Measurements from ENCODE around the gene TEAD3. TPM values are rescaled to one million over a fixed set of nuclear protein-coding genes. Genes with fewer than 3 reads are reported as not detected.

TEAD3 gene
- total and polyA plus RNA-seq, 4 donors, result 15.0 to 20.7 (median 18.5) TPM

DNA sequence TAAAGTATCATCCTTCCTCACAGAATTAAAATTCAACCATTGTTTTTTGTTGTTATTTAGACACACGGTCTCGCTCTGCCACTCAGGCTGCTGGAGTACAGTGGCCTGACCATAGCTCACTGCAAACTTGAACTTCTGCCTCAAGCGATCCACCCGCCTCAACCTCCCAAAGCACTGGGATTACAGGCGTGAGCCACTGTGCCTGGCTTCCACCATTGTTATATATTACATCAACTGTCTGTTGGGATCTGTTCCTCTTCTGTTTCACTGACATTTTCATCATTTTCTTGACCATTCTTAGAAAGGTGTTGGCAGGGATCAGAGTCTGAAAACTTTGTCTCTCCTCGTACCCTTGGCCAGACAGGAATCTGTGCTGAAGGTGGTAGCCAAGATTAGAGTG lies 37.1 kb upstream of the TEAD3 start:
- Histone ChIP-seq H3K9me3 (ENCODE audit: control insufficient read depth in 4 of 4, insufficient read depth in 3 of 4, low read length in 3 of 4) (no peaks in the 10 kb centered on the region), H3K27me3 (ENCODE audit: control insufficient read depth in 3 of 3, insufficient read depth in 3 of 3, low read length in 2 of 3) (no peaks in the 10 kb centered on the region), H3K36me3 (ENCODE audit: control insufficient read depth in 4 of 4, insufficient read depth in 4 of 4, low read length in 4 of 4) (no peaks in the 10 kb centered on the region), H3K27ac (ENCODE audit: low read depth in 1 of 2, low read length in 1 of 2) (no peak overlapping the region), H3K9ac (ENCODE audit: insufficient read depth in 1 of 2, low read length in 2 of 2) (no peak overlapping the region), H3K4me3 (no peak overlapping the region), H3K4me1 (ENCODE audit: control insufficient read depth in 5 of 5, insufficient read depth in 5 of 5, low read length in 5 of 5) (peaks cover 0 to 5% (median 0%) of the 10 kb centered on the region in 5 donors)
- TF ChIP-seq, protein P1, sequence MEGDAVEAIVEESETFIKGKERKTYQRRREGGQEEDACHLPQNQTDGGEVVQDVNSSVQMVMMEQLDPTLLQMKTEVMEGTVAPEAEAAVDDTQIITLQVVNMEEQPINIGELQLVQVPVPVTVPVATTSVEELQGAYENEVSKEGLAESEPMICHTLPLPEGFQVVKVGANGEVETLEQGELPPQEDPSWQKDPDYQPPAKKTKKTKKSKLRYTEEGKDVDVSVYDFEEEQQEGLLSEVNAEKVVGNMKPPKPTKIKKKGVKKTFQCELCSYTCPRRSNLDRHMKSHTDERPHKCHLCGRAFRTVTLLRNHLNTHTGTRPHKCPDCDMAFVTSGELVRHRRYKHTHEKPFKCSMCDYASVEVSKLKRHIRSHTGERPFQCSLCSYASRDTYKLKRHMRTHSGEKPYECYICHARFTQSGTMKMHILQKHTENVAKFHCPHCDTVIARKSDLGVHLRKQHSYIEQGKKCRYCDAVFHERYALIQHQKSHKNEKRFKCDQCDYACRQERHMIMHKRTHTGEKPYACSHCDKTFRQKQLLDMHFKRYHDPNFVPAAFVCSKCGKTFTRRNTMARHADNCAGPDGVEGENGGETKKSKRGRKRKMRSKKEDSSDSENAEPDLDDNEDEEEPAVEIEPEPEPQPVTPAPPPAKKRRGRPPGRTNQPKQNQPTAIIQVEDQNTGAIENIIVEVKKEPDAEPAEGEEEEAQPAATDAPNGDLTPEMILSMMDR (IDR thresholded peaks at IDR 0.05; ENCODE audit: control extremely low read depth, extremely low read depth), result no peak
- ATAC-seq (ENCODE audit: insufficient read depth, low FRiP score), result no peak
- no peak for DNase-seq
- 82 to 85% methylated on average over 6 of the region's 6 CpGs for WGBS, 2 donors

DNA sequence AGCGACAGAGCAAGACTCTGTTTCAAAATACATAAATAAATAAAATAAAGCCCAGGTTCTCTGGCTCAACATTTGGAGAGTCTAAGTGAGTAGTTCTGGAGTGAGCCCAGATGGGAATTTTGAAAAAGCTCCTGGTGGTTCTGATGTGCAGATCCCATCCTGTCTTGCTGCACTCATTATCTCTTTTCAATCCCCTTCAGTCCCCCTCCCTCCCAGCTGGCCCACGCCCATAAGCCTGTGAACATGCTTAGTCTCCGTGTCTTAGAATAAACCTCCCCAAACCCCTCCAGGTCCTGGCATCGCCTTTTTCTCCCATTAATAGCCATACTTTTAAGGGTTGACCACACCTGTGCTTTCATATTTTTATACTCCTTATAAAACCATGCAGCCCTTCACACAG lies 35.2 kb upstream of the TEAD3 start:
- Histone ChIP-seq H3K4me1 (ENCODE audit: control insufficient read depth in 5 of 5, insufficient read depth in 5 of 5, low read length in 5 of 5) (peaks cover 0 to 5% (median 0%) of the 10 kb centered on the region in 5 donors), H3K9ac (ENCODE audit: insufficient read depth in 1 of 2, low read length in 2 of 2) (no peak overlapping the region), H3K27me3 (ENCODE audit: control insufficient read depth in 3 of 3, insufficient read depth in 3 of 3, low read length in 2 of 3) (no peaks in the 10 kb centered on the region), H3K27ac (ENCODE audit: low read depth in 1 of 2, low read length in 1 of 2) (no peak overlapping the region), H3K36me3 (ENCODE audit: control insufficient read depth in 4 of 4, insufficient read depth in 4 of 4, low read length in 4 of 4) (no peaks in the 10 kb centered on the region), H3K4me3 (no peak overlapping the region), H3K9me3 (ENCODE audit: control insufficient read depth in 4 of 4, insufficient read depth in 3 of 4, low read length in 3 of 4) (no peaks in the 10 kb centered on the region)
- 84 to 88% methylated on average over 4 of the region's 4 CpGs for WGBS, 2 donors
- no peak for DNase-seq
- TF ChIP-seq, protein P1 (IDR thresholded peaks at IDR 0.05; ENCODE audit: control extremely low read depth, extremely low read depth), result no peak
- ATAC-seq (ENCODE audit: insufficient read depth, low FRiP score), result no peak

DNA sequence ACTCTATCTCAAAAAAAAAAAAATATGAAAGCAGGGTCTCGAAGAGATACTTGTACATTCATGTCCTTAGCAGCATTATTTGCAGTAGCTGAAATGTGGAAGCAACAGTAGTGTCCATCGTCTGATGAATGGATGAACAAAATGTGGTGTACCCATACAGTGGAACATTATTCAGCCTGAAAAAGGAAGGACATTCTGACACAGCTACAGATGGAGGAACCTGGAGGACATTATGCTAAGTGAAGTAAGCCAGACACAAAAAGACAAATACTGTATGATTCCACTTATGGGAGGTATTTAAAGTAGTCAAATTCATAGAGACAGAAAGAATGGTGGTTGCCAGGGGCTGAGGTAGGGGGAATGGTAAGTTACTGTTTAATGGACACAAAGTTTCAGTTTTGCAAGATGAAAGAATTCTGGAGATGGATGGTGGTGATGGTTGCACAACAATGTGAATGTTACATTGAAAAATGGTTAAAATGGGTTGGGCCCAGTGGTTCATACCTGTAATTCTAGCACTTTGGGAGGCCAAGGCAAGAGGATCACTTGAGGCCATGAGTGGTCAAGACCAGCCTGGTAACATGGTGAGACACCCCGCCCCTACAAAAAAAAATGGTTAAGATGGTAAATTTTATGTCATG lies 27.6 kb upstream of the TEAD3 start:
- no peak for DNase-seq
- Histone ChIP-seq H3K27me3 (ENCODE audit: control insufficient read depth in 3 of 3, insufficient read depth in 3 of 3, low read length in 2 of 3) (no peaks in the 10 kb centered on the region), H3K4me3 (no peak overlapping the region), H3K9me3 (ENCODE audit: control insufficient read depth in 4 of 4, insufficient read depth in 3 of 4, low read length in 3 of 4) (no peaks in the 10 kb centered on the region), H3K9ac (ENCODE audit: insufficient read depth in 1 of 2, low read length in 2 of 2) (no peak overlapping the region), H3K27ac (ENCODE audit: low read depth in 1 of 2, low read length in 1 of 2) (no peak overlapping the region), H3K36me3 (ENCODE audit: control insufficient read depth in 4 of 4, insufficient read depth in 4 of 4, low read length in 4 of 4) (no peaks in the 10 kb centered on the region), H3K4me1 (ENCODE audit: control insufficient read depth in 5 of 5, insufficient read depth in 5 of 5, low read length in 5 of 5) (no peaks in the 10 kb centered on the region)
- TF ChIP-seq, protein P1 (IDR thresholded peaks at IDR 0.05; ENCODE audit: control extremely low read depth, extremely low read depth), result no peak
- 87 to 94% methylated on average over 3 of the region's 3 CpGs for WGBS, 2 donors
- no peak for ATAC-seq (ENCODE audit: insufficient read depth, low FRiP score)
